GM23338 (cell line): Measurements from ENCODE around the gene NCK2. TPM values are rescaled to one million over a fixed set of nuclear protein-coding genes. Genes with fewer than 3 reads are reported as not detected.

Experiments
- ATAC-seq: fragments of 200-7000 bp; cut with Tn5 transposase; 3 replicates; pipeline ENCODE4 v1.9.1; 2020
- DNase-seq: peaks from one replicate; pipeline ENCODE4 v3.0.0-alpha.2; 2015; ENCODE audit warnings: low spot score
- H2AFZ ChIP-seq: fragments of 200-600 bp; sonication (generic); 2 replicates; pipeline ENCODE4 v1.8.0; 2016; ENCODE audit warnings: antibody characterized with exemption, mild to moderate bottlenecking, moderate library complexity
- H3F3A ChIP-seq: fragments of 200-600 bp; sonication (generic); replicated peaks from 2 replicates; pipeline ENCODE4 v1.8.0; 2017; ENCODE audit warnings: antibody characterized with exemption, mixed run types, low read depth
- H3K27ac ChIP-seq: fragments of 200-600 bp; sonication (generic); 2 replicates; pipeline ENCODE4 v1.6.1; 2016; ENCODE audit warnings: low read depth
- H3K27me3 ChIP-seq: fragments of 200-600 bp; sonication (generic); 2 replicates; pipeline ENCODE4 v1.8.0; 2016; ENCODE audit warnings: mild to moderate bottlenecking, mixed run types, moderate library complexity; ENCODE audit not compliant: insufficient read depth
- H3K36me3 ChIP-seq: fragments of 200-600 bp; sonication (generic); 2 replicates; pipeline ENCODE4 v1.8.0; 2016; ENCODE audit warnings: mild to moderate bottlenecking; ENCODE audit not compliant: insufficient read depth
- H3K4me1 ChIP-seq: fragments of 200-600 bp; sonication (generic); 2 replicates; pipeline ENCODE4 v1.8.0; 2016; ENCODE audit warnings: mild to moderate bottlenecking, moderate library complexity; ENCODE audit not compliant: insufficient read depth
- H3K4me2 ChIP-seq: fragments of 200-600 bp; sonication (generic); 2 replicates; pipeline ENCODE4 v1.7.1; 2017; ENCODE audit warnings: mixed run types
- H3K4me3 ChIP-seq: fragments of 200-600 bp; sonication (generic); 2 replicates; pipeline ENCODE4 v1.6.1; 2016; ENCODE audit warnings: mixed run types
- H3K79me2 ChIP-seq: fragments of 200-600 bp; sonication (generic); replicated peaks from 2 replicates; pipeline ENCODE4 v1.8.0; 2017; ENCODE audit warnings: mild to moderate bottlenecking; ENCODE audit not compliant: insufficient read depth
- H3K9me2 ChIP-seq: fragments of 200-600 bp; sonication (generic); 2 replicates; pipeline ENCODE4 v1.8.0; 2017; ENCODE audit not compliant: insufficient read depth
- H4K20me1 ChIP-seq: fragments of 200-600 bp; sonication (generic); replicated peaks from 2 replicates; pipeline ENCODE4 v1.8.0; 2017; ENCODE audit warnings: mild to moderate bottlenecking; ENCODE audit not compliant: insufficient read depth
- H3K27ac Mint-ChIP-seq: 2 replicates; pipeline ENCODE4 v1.8.0; 2020; ENCODE audit warnings: inconsistent platforms, mild to moderate bottlenecking, moderate library complexity, mixed read lengths
- H3K27me3 Mint-ChIP-seq: 3 replicates; pipeline ENCODE4 v1.8.0; 2022; ENCODE audit warnings: low read depth, mild to moderate bottlenecking, moderate library complexity, mixed read lengths, inconsistent platforms; ENCODE audit not compliant: insufficient read depth, poor library complexity
- H3K36me3 Mint-ChIP-seq: 3 replicates; pipeline ENCODE4 v1.8.0; 2021; ENCODE audit warnings: low read depth, mild to moderate bottlenecking, inconsistent platforms, moderate library complexity, mixed read lengths
- H3K4me1 Mint-ChIP-seq: 3 replicates; pipeline ENCODE4 v1.8.0; 2020; ENCODE audit warnings: mild to moderate bottlenecking, inconsistent platforms, mixed read lengths
- H3K4me3 Mint-ChIP-seq: 3 replicates; pipeline ENCODE4 v1.8.0; 2021; ENCODE audit warnings: moderate library complexity, mild to moderate bottlenecking, inconsistent platforms, mixed read lengths
- H3K9me3 Mint-ChIP-seq: 3 replicates; pipeline ENCODE4 v1.8.0; 2020; ENCODE audit warnings: moderate library complexity, mild to moderate bottlenecking, inconsistent platforms, mixed read lengths
- CREB1 ChIP-seq: fragments of 250-450 bp; sonication (Bioruptor Pico); IDR thresholded peaks from 2 replicates; pipeline ENCODE4 v1.5.0; 2020; ENCODE audit warnings: low read depth, mild to moderate bottlenecking, moderate library complexity
- CTCF ChIP-seq, 2 experiments: fragments of 200-600 bp in 1 of 2; sonication (generic) in 1 of 2; conservative IDR thresholded peaks; 2 replicates each; pipeline versions ENCODE4 v1.5.1 to v1.6.1; 2016 to 2017; ENCODE audit warnings: antibody characterized with exemption in 2 of 2, low read depth in 2 of 2, mild to moderate bottlenecking in 2 of 2, moderate library complexity in 1 of 2
- ETS1 ChIP-seq: IDR thresholded peaks from 2 replicates; pipeline ENCODE4 v1.6.1; 2016; ENCODE audit warnings: antibody characterized with exemption
- EZH2 ChIP-seq: fragments of 200-600 bp; sonication (generic); IDR thresholded peaks from one replicate; pipeline ENCODE4 v1.8.0; 2017; ENCODE audit warnings: antibody characterized with exemption, mild to moderate bottlenecking, low read depth; ENCODE audit not compliant: unreplicated experiment
- EZH2phosphoT487 ChIP-seq: fragments of 200-600 bp; sonication (generic); IDR thresholded peaks from one replicate; pipeline ENCODE4 v1.8.1; 2018; ENCODE audit warnings: antibody characterized with exemption; ENCODE audit not compliant: unreplicated experiment
- JUNB ChIP-seq: IDR thresholded peaks from one replicate; pipeline ENCODE4 v1.6.1; 2016; ENCODE audit warnings: antibody characterized with exemption; ENCODE audit not compliant: unreplicated experiment
- NANOG ChIP-seq: IDR thresholded peaks from 2 replicates; pipeline ENCODE4 v1.6.1; 2016; ENCODE audit warnings: antibody characterized with exemption, borderline replicate concordance
- POLR2AphosphoS5 ChIP-seq: IDR thresholded peaks from 2 replicates; pipeline ENCODE4 v1.6.1; 2016; ENCODE audit warnings: antibody characterized with exemption, low read depth
- STAT1 ChIP-seq: IDR thresholded peaks from one replicate; pipeline ENCODE4 v1.6.1; 2016; ENCODE audit warnings: antibody characterized with exemption; ENCODE audit not compliant: unreplicated experiment
- ZNF114 ChIP-seq: fragments of 250-450 bp; sonication (Bioruptor Pico); IDR thresholded peaks from 2 replicates; pipeline ENCODE4 v1.5.0; 2020; ENCODE audit warnings: mild to moderate bottlenecking, moderate library complexity
- ZNF331 ChIP-seq: fragments of 250-450 bp; sonication (Bioruptor Pico); IDR thresholded peaks from 2 replicates; pipeline ENCODE4 v1.5.0; 2020; ENCODE audit warnings: low read depth, mild to moderate bottlenecking, moderate library complexity
- ZNF462 ChIP-seq: fragments of 250-450 bp; sonication (Bioruptor Pico); IDR thresholded peaks from 2 replicates; pipeline ENCODE4 v1.5.0; 2020; ENCODE audit warnings: mild to moderate bottlenecking, moderate library complexity
- polyA plus RNA-seq: library from polyadenylated mRNA; unstranded; fragments of >200 nt; fragmentation: Nextera tagmentation; extraction: Ambion mirVana; gene quantifications from 2 replicates; pipeline ENCODE4 v1.2.1, GENCODE V29; 2016
- total RNA-seq: library from RNA; depleted of rRNA; stranded (reverse); fragments of >200 nt; shearing (Covaris generic); gene quantifications from 2 replicates; pipeline ENCODE4 v1.2.3, GENCODE V29; 2014
- TF ChIP-seq, protein P1 (sequence below): IDR thresholded peaks from one replicate; pipeline ENCODE4 v1.6.1; 2018; ENCODE audit warnings: antibody characterized with exemption; ENCODE audit not compliant: unreplicated experiment

Gene NCK2
- total and polyA plus RNA-seq, 2 experiments from 2014 or later = 26.9 to 59.9 TPM

DNA sequence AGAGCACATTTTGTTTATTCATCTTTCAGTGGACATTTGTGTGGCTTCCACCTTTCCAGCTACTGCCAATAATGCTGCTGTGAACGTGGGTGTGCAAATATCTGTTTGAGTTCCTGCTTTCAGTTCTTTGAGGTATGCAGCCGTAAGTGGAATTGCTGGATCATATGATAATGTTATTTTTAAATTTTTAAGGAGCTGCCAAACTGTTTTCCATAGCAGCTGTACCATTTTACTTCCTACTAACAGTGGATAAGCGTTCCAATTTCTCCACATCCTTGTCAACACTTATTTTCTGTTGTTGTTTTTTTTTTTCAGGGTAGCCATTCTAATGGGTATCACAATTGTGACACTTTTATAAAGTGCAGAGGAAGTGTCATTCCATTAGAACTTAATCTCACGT lies 162.5 kb downstream of the NCK2 start:
- no peak overlapping the region for H3K27ac Mint-ChIP-seq
- Histone ChIP-seq H3K4me2 (no peak overlapping the region), H3K27me3 (no peaks in the 10 kb centered on the region), H3K4me3 (no peak overlapping the region), H3K36me3 (no peaks in the 10 kb centered on the region), H3K27ac (no peak overlapping the region), H3F3A (no peaks in the 10 kb centered on the region), H4K20me1 (no peaks in the 10 kb centered on the region), H2AFZ (no peak overlapping the region), H3K9me2 (no peaks in the 10 kb centered on the region), H3K79me2 (no peaks in the 10 kb centered on the region), H3K4me1 (no peaks in the 10 kb centered on the region)
- no peak for TF ChIP-seq CREB1 (CRISPR knock-in tag)
- no peak for TF ChIP-seq ETS1
- no peak for TF ChIP-seq POLR2AphosphoS5
- TF ChIP-seq JUNB = no peak
- TF ChIP-seq, protein P1, sequence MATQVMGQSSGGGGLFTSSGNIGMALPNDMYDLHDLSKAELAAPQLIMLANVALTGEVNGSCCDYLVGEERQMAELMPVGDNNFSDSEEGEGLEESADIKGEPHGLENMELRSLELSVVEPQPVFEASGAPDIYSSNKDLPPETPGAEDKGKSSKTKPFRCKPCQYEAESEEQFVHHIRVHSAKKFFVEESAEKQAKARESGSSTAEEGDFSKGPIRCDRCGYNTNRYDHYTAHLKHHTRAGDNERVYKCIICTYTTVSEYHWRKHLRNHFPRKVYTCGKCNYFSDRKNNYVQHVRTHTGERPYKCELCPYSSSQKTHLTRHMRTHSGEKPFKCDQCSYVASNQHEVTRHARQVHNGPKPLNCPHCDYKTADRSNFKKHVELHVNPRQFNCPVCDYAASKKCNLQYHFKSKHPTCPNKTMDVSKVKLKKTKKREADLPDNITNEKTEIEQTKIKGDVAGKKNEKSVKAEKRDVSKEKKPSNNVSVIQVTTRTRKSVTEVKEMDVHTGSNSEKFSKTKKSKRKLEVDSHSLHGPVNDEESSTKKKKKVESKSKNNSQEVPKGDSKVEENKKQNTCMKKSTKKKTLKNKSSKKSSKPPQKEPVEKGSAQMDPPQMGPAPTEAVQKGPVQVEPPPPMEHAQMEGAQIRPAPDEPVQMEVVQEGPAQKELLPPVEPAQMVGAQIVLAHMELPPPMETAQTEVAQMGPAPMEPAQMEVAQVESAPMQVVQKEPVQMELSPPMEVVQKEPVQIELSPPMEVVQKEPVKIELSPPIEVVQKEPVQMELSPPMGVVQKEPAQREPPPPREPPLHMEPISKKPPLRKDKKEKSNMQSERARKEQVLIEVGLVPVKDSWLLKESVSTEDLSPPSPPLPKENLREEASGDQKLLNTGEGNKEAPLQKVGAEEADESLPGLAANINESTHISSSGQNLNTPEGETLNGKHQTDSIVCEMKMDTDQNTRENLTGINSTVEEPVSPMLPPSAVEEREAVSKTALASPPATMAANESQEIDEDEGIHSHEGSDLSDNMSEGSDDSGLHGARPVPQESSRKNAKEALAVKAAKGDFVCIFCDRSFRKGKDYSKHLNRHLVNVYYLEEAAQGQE = no peak
- TF ChIP-seq ZNF462 (CRISPR knock-in tag) = no peak
- TF ChIP-seq NANOG = no peak
- TF ChIP-seq EZH2 = no peak
- TF ChIP-seq CTCF (conservative IDR thresholded peaks at IDR 0.05; ENCODE audit: low read depth in 2 of 2) = no peak
- TF ChIP-seq ZNF114 (CRISPR knock-in tag) = no peak
- TF ChIP-seq ZNF331 (CRISPR knock-in tag) = no peak
- no peak for TF ChIP-seq EZH2phosphoT487
- no peak for TF ChIP-seq STAT1
- ATAC-seq (no peak), DNase-seq (no peak)
- peaks cover 2% of the 10 kb centered on the region; the same call in 1 of the 3 replicates for H3K9me3 Mint-ChIP-seq
- H3K36me3 Mint-ChIP-seq = no peaks in the 10 kb centered on the region
- peaks cover 8% of the 10 kb centered on the region for H3K27me3 Mint-ChIP-seq
- H3K4me1 Mint-ChIP-seq = peaks cover 8% of the 10 kb centered on the region
- H3K4me3 Mint-ChIP-seq = no peak overlapping the region
